Lower leg skin (tissue), 3 donors: ENCODE data around the gene PCCA.

Experiments used
- CTCF ChIP-seq, 3 donors: fragments of 450-650 bp; IDR thresholded peaks; one replicate each; pipeline ENCODE4 v1.5.1; 2016; ENCODE audit warnings: antibody characterized with exemption in 3 of 3, mild to moderate bottlenecking in 3 of 3, moderate library complexity in 2 of 3
- POLR2A ChIP-seq, 2 donors: fragments of 450-650 bp; IDR thresholded peaks; one replicate each; pipeline ENCODE4 v1.6.1; 2016 to 2017; ENCODE audit warnings: antibody characterized with exemption in 2 of 2, mild to moderate bottlenecking in 1 of 2, moderate library complexity in 1 of 2

GRCh38 chr13:100541897-100542825, 453.3 kb downstream of the PCCA start:
- TF ChIP-seq CTCF (IDR thresholded peaks at IDR 0.05) (no peak), POLR2A (IDR thresholded peaks at IDR 0.05) (no peak)
